Activated naive CD8-positive, alpha-beta T cell treated with anti-CD3 and anti-CD28 coated beads, Interleukin-2, amount 50 U/mL, for 24 hours (primary cell): ENCODE data around the gene PHF13.
A peak's percentile ranks its signal among the peaks of the same experiment; 100 is the strongest.

Experiments
- ATAC-seq: fragments of 150-1000 bp; cut with Tn5 transposase; one replicate; pipeline ENCODE4 v1.10.0; 2021
- DNase-seq: peaks from one replicate; pipeline ENCODE4 v3.0.0; 2021
- H3K27ac Mint-ChIP-seq: one replicate; pipeline ENCODE4 v1.8.0; 2021; ENCODE audit warnings: mild to moderate bottlenecking, mixed read lengths
- H3K27me3 Mint-ChIP-seq: one replicate; pipeline ENCODE4 v1.8.0; 2021; ENCODE audit warnings: mixed read lengths
- H3K36me3 Mint-ChIP-seq: one replicate; pipeline ENCODE4 v1.8.0; 2021; ENCODE audit warnings: low read depth, mixed read lengths
- H3K4me1 Mint-ChIP-seq: one replicate; pipeline ENCODE4 v1.8.0; 2021; ENCODE audit warnings: mixed read lengths
- H3K4me3 Mint-ChIP-seq: one replicate; pipeline ENCODE4 v1.8.0; 2021; ENCODE audit warnings: mild to moderate bottlenecking, moderate library complexity, mixed read lengths
- H3K9me3 Mint-ChIP-seq: one replicate; pipeline ENCODE4 v1.8.0; 2021; ENCODE audit warnings: mixed read lengths

PHF13 gene

DNA sequence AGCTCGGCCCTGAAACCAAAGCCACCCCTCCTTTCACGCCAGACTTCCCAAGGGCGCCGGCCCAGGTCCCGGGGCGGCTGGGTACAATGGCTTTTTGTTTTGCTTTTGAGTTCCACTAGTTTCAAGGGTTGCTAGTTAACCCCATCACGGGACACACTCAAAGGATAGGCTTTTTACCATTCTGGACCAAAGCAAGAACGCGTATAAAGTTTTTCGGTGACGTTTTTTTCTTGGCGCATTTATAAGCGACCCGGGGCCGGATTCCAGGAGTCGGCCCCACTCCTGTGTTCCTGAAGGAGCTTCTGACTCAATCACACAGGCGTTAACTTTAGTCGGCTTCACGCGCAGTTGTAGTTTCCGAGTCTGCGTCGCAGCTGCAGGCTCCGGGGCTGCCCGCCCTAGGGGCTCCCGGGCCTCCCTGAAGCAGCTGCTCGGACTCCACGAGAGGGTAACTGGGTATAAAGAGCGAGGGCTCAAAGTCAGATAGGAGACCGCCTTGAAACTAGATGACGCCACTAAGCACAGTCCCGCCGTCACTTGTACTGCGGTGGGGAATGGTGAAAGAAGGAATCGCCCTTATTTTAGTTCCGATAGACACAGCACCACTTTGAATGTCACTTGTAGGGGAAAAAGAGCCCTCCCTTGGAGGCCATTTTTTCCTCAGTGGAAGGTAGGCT lies 10.2 kb upstream of the PHF13 start:
- Mint-ChIP-seq H3K27me3 (no peaks in the 10 kb centered on the region), H3K27ac (peak overlapping the region; percentile 97), H3K9me3 (no peaks in the 10 kb centered on the region), H3K4me1 (peaks cover 42% of the 10 kb centered on the region), H3K4me3 (peak overlapping the region; percentile 78), H3K36me3 (peaks cover 26% of the 10 kb centered on the region)
- ATAC-seq (peak; percentile 30), DNase-seq (peak; percentile 68)

- DNase-seq (peak; percentile 44), ATAC-seq (no peak)
- H3K4me3 Mint-ChIP-seq = peak overlapping the region; percentile 78
- peaks cover 19% of the 10 kb centered on the region for H3K36me3 Mint-ChIP-seq
- H3K27me3 Mint-ChIP-seq = no peaks in the 10 kb centered on the region
- H3K4me1 Mint-ChIP-seq = peaks cover 36% of the 10 kb centered on the region
- no peaks in the 10 kb centered on the region for H3K9me3 Mint-ChIP-seq
- H3K27ac Mint-ChIP-seq = peak overlapping the region; percentile 97
Measured at GRCh38 chr1:6603915-6604558, 9.5 kb upstream of the PHF13 start.

DNA sequence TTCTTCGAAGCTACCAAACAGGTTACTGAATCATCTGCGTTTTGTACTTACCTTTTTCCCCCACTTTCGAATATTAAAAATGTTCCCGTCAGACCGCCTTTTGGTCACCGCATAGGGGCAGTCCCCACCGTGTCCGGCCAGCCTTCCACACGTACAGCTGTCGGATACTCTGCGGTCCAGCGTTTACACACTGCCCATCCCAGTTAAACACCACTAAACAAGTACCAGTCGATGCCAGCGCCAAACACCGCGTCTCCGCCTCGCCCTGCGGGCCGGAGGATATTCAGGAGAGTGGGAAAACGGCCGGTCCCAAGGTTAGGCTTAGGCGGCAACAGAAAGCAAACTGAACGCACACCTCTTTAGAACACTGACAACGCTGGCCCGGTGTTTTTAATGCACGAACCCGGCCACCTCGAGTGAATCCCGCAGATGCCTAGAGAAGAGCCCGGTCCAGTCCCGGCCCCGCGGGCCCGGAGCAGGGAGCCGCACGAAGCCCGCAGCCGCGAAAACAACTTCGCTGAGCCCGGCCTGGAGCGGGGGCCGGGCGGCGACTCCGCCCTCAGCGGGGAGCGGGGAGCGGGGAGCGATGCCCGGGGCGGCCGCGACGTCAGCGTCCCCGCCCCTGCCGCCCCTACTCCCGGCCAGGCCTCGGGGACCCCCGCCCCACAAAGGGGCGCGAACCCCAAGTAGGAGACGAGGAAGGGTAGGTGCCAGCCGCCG lies 730 bp upstream of the PHF13 start:
- Mint-ChIP-seq H3K4me1 (peaks cover 17% of the 10 kb centered on the region), H3K36me3 (peaks cover 3% of the 10 kb centered on the region), H3K27ac (peak overlapping the region; percentile 72), H3K9me3 (no peaks in the 10 kb centered on the region), H3K4me3 (peak overlapping the region; percentile 79), H3K27me3 (no peaks in the 10 kb centered on the region)
- ATAC-seq (peak; percentile 22), DNase-seq (peak; percentile 45)

GRCh38 chr1:6614019-6614928 lies 743 bp downstream of the PHF13 start:
- no peaks in the 10 kb centered on the region for H3K9me3 Mint-ChIP-seq
- H3K27ac Mint-ChIP-seq = no peak overlapping the region
- H3K4me3 Mint-ChIP-seq = peak overlapping the region; percentile 72
- DNase-seq (peak; percentile 65), ATAC-seq (peak; percentile 6)
- H3K36me3 Mint-ChIP-seq = peaks cover 7% of the 10 kb centered on the region
- H3K4me1 Mint-ChIP-seq = peaks cover 17% of the 10 kb centered on the region
- H3K27me3 Mint-ChIP-seq = no peaks in the 10 kb centered on the region

DNA sequence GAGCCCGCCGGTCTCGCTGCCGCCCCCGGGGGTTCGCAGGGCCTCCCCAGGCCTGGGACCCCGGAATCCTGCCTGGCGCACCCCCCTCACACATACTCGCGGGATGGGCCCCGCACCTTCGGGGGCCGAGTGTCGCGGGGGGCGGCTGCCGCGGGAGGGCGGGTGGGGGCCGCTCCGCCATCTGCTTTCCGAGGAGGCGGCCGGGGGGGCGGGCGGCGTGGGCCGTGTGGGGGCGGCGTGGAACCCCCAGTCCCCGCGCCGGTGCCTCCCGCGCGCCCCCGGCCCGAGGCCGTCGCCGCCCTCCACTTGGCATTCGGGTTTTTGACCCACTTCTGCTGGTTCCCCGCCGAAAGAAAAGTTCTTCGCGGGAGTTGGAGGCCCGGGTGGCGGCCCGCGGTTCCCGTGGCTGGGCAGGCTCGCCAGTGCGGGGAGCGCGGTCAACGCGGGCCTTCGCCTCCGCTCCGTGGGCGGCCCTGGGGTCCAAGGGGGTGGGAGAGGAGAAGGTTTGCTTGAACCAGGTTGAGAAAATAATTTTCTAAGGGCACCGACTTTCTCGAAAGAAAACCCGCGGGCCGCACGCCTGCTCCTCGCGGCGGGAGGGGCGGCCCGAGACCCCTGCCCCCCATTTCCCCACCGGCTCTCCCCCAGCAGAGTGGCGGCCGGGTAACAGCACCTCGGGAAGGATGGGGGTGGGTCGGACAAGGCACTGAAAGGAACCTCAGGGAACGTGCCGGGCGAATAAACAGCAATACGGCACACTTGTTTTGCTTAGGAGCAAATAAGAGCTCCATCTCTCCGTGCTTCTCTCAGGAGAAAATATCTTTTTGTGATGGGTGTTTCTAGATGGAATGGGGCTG lies 1.6 kb downstream of the PHF13 start:
- ATAC-seq (no peak), DNase-seq (no peak)

GRCh38 chr1:6619045-6619444 lies 5.5 kb downstream of the PHF13 start:
- Mint-ChIP-seq H3K4me3 (no peak overlapping the region), H3K27me3 (no peaks in the 10 kb centered on the region), H3K36me3 (peaks cover 18% of the 10 kb centered on the region), H3K4me1 (peaks cover 9% of the 10 kb centered on the region), H3K27ac (no peak overlapping the region), H3K9me3 (no peaks in the 10 kb centered on the region)
- ATAC-seq = no peak
- no peak for DNase-seq

More for the DNA sequence above, 1.6 kb downstream of the PHF13 start:
- peaks cover 10% of the 10 kb centered on the region for H3K36me3 Mint-ChIP-seq
- peak overlapping the region; percentile 46 for H3K27ac Mint-ChIP-seq
- H3K4me3 Mint-ChIP-seq = peak overlapping the region; percentile 78
- H3K9me3 Mint-ChIP-seq = no peaks in the 10 kb centered on the region
- H3K27me3 Mint-ChIP-seq = no peaks in the 10 kb centered on the region
- H3K4me1 Mint-ChIP-seq = peaks cover 17% of the 10 kb centered on the region

DNA sequence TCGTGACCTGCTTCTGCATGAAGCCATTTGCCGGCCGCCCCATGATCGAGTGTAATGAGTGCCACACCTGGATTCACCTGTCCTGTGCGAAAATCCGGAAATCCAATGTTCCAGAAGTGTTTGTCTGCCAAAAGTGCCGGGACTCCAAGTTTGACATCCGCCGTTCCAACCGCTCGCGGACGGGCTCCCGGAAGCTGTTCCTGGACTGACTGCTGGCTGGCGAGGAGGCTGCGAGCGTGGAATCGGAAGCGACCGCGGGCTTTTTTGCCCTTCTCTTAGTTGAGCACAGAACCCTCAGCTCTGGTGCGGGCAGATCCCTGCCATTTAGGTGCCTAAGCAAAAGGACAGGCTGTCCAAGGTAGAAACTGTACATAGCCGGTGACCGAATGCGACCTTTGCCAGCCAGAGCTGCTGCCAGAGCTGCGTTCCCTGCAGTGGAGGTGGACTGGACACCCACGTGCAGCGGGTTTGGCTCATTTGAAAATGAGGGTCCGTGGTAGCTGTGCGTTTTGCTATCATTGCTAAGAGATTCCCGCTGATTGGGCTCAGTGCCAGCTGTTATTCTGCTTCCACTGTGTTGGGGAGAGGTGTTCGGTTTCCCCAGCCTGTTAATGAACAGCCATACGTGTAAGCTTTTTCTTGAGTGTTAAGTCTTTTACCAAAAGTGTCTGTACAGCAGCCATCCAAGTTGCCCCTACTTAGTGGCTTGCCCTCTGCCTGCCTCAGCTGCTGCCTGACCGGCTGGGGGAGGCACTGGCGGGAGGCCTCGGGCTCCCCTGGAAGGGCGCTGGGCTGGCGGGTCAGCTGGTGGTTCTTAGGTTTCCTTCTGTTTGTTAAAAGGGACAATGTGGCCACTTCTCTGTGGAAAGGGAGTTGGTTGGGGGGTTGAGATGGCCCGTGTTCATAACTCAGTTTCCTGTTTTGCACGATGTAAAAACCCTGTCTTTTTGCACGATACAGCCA lies 8.2 kb downstream of the PHF13 start:
- Mint-ChIP-seq H3K27me3 (no peaks in the 10 kb centered on the region), H3K4me1 (peaks cover 21% of the 10 kb centered on the region), H3K9me3 (no peaks in the 10 kb centered on the region), H3K36me3 (peaks cover 14% of the 10 kb centered on the region), H3K4me3 (no peak overlapping the region), H3K27ac (no peak overlapping the region)
- no peak for DNase-seq
- no peak for ATAC-seq

GRCh38 chr1:6622396-6623152 lies 9.0 kb downstream of the PHF13 start:
- no peak overlapping the region for H3K27ac Mint-ChIP-seq
- no peak for ATAC-seq
- H3K27me3 Mint-ChIP-seq = no peaks in the 10 kb centered on the region

GRCh38 chr1:6623269-6623965 lies 9.9 kb downstream of the PHF13 start:
- peaks cover 18% of the 10 kb centered on the region for H3K36me3 Mint-ChIP-seq
- no peak for ATAC-seq
- no peak overlapping the region for H3K4me3 Mint-ChIP-seq
- H3K9me3 Mint-ChIP-seq = no peaks in the 10 kb centered on the region
- no peaks in the 10 kb centered on the region for H3K27me3 Mint-ChIP-seq
- H3K4me1 Mint-ChIP-seq = peaks cover 31% of the 10 kb centered on the region
- H3K27ac Mint-ChIP-seq = no peak overlapping the region
- no peak for DNase-seq

More at GRCh38 chr1:6622396-6623152, 9.0 kb downstream of the PHF13 start:
- Mint-ChIP-seq H3K9me3 (no peaks in the 10 kb centered on the region), H3K4me3 (no peak overlapping the region), H3K36me3 (peaks cover 15% of the 10 kb centered on the region), H3K4me1 (peaks cover 28% of the 10 kb centered on the region)
- DNase-seq = no peak

GRCh38 chr1:6624710-6625583 lies 11.4 kb downstream of the PHF13 start, which contains the start of gene THAP3:
TSS of gene THAP3 (plus strand) at chr1:6624868. CDS start at chr1:6625219, 351 bp downstream.
- no peaks in the 10 kb centered on the region for H3K9me3 Mint-ChIP-seq
- H3K4me3 Mint-ChIP-seq = peak within 1 kb of the TSS; percentile 87
- H3K27me3 Mint-ChIP-seq = no peaks in the 10 kb centered on the region
- peaks cover 31% of the 10 kb centered on the region for H3K4me1 Mint-ChIP-seq
- DNase-seq (peak; percentile 91), ATAC-seq (peak; percentile 92)
- peaks cover 16% of the 10 kb centered on the region for H3K36me3 Mint-ChIP-seq
- H3K27ac Mint-ChIP-seq = peak within 1 kb of the TSS; percentile 81
